ENCODE measurements around the gene RDX.

RDX gene

GRCh38 chr11:110250168-110250567, 46.2 kb downstream of the RDX start:
- no peak for TF ChIP-seq CTCF (IDR thresholded peaks at IDR 0.05)

DNA sequence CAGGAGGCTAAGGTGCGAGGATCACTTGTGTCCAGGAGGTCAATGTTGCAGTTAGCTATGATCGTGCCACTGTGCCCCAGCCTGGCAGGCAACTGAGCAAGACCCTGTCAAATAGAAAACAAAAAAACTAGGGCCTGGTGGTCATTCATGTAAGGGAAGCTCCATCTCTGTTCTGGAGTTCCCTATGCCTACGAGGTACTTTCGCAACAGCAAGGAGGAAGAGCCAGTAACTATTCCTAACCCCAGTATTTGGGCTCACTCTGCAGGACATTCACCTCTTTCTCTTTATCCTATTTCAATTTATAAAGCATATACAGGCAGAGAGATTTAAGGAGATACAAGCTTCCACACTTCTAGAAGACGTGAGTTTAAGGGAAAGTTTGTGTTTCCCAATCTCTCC, 46.6 kb downstream of the RDX start:
- no peak for TF ChIP-seq CTCF (IDR thresholded peaks at IDR 0.05)

GRCh38 chr11:110249066-110249465, 47.3 kb downstream of the RDX start:
- peak; percentile 60 for TF ChIP-seq CTCF (IDR thresholded peaks at IDR 0.05)

DNA sequence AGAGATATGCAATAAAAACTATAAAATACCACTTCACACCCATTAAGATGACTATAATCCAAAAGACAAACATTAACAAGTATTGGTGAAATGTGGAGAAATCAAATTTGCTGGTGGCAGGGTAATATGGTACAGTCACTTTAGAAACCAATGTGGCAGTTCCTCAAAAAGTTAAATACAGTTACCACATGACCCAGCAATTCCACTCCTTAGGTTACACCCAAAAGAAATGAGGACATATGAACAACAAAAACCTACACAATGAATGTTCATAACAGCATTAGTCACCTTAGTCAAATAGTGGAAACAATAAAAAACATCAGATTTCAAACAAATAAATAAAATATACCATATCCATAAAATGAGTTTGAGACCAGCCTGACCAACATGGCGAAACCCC, 52.6 kb downstream of the RDX start:
- no peak for TF ChIP-seq CTCF (IDR thresholded peaks at IDR 0.05)

DNA sequence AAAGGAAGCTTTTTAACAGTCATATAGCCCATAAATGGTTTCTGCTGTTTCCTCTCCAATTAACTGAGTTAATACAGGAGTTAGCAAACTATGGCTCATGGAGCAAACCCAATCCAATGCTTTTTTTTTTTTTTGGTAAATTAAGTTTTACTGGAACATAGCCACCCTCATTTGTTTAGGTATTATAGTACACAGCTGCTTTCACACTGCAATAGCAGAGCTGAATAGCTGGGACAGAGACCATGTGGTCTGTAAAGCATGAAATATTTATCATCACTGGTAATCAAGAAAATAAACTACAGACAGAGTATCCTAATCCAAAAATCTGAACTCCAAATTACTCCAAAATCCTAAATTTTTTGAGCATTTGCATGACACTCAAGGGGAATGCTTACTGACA, 53.7 kb downstream of the RDX start:
- no peak for TF ChIP-seq CTCF (IDR thresholded peaks at IDR 0.05)

DNA sequence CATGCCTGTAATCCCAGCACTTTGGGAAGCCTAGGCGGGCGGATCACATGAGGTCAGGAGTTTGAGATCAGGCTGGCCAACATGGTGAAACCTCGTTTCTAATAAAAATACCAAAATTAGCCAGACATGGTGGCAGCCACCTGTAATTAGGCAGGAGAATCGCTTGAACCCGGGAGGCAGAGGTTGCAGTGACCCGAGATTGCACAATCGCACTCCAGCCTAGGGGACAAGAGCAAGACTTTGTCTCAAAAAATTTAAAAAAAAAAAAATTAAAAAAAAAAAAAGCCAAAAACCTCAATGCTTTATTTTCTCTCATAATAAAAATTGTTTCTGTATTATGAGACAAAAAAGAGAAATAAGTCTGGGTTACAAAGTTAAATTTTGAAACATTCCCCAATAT, 54.2 kb downstream of the RDX start:
- no peak for TF ChIP-seq CTCF (IDR thresholded peaks at IDR 0.05)

GRCh38 chr11:110235966-110236365, 60.4 kb downstream of the RDX start:
- no peak for TF ChIP-seq CTCF (IDR thresholded peaks at IDR 0.05)

DNA sequence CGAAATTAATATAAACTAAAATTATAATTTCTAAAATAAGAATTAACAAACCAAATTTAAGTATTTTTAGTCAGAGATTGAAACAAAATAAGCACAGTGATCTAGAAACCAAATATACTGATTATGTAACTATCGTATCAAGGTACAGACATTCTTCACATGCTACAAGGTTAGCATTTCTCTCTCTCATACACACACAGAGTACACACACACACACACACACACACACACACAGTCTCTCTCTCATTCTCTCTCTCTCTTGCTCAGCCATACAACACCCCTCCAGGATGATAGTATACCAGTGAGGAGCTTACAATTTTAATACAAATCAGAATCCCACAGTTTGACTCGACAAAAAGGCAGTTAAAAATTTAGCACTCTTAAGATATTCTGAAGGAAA, 66.0 kb downstream of the RDX start:
- no peak for TF ChIP-seq CTCF (IDR thresholded peaks at IDR 0.05)

Data from LNCAP (cell line).